Left renal pelvis (tissue), 4 donors: ENCODE measurements around the gene SPATA12. TPM values are rescaled to one million over a fixed set of nuclear protein-coding genes. Genes with fewer than 3 reads are reported as not detected.

Experiments used
- DNase-seq, 4 donors: peaks; one replicate each; pipeline ENCODE4 v3.0.0-alpha.2; 2013; ENCODE audit warnings: low read depth in 4 of 4, low spot score in 3 of 4
- polyA plus RNA-seq, 4 donors: library from polyadenylated mRNA; unstranded; fragments of 120-200 nt; gene quantifications; one replicate each; pipeline ENCODE4 v1.2.1, GENCODE V29; 2013; ENCODE audit not compliant: insufficient read length in 4 of 4

The SPATA12 gene
- polyA plus RNA-seq, 4 donors, result 0.09 to 0.15 TPM; not detected in 2

DNA sequence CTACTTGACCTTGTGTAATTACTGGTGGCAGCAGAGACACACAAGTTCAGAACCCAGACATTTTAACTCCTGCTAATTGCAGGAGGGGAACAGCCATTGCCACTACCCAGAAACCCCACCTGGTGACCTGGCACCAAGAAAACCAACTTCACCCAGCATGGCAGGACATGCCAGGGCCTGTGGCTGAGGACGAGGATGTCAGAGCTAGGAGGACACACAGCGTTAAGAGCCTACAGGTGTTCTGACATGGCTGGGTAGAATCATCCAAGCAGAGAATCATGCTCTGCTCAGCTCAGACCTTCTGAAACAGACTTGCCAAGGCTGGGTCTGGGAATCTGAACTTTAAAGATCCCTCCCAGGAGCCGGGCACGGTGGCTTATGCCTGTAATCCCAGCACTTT, 11.7 kb upstream of the SPATA12 start:
- DNase-seq, result no peak

DNA sequence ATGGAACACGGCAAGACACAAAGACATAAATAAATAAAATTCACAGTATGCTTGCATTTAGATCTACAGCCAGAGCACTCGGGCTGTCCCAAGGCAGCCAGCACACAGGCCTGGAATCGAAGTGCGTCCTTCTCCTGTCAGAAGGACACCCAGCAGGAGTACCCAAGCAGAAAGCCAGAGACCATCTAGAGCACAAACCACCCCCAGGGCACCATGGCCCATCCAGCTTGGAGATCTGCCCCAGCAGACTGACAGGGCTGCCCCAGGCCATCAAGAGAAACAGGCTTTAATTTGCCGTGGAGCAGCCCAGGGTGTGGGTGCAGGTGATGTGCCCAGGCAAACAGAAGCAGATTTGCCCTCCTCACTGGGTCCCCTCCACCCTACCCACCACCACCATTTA, 7.8 kb upstream of the SPATA12 start:
- no peak for DNase-seq

DNA sequence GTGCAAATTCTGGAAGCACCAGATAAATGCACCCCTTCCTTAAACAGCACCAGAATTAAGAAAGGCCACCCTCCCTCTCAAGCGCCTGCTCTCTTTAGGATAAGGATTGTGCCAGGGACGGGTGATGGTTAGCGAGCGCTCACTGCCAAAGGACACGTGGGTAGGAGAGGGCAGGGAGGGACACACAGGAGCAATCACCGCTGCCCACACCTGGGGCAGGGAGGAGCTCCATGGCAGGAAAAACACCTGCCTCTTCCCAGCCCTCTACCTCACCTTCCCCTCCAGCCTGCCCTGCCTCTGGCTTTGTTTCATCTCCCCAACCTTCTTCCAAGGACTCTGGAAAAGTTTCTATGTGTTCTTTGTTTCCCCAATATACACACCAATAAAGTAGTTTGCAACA, 7.3 kb upstream of the SPATA12 start:
- DNase-seq, result no peak

DNA sequence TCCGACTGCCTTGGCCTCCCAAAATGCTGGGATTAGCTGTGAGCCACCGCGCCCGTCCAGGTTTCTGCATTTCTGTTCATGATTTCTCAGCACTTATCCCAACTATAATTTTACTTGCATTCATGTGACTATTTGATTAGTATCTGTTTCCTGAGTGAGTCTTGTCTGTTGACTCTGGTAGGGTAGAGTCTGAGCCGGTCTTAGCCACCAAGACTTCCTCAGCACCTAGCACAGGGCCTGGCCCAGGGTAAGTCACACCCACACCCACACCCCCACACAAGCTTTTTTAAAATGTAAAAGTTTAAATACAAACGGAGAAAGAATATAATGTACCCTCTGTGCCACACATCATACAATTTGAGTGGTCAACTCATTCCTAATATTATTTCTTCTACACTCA, 3.1 kb upstream of the SPATA12 start:
- no peak for DNase-seq

DNA sequence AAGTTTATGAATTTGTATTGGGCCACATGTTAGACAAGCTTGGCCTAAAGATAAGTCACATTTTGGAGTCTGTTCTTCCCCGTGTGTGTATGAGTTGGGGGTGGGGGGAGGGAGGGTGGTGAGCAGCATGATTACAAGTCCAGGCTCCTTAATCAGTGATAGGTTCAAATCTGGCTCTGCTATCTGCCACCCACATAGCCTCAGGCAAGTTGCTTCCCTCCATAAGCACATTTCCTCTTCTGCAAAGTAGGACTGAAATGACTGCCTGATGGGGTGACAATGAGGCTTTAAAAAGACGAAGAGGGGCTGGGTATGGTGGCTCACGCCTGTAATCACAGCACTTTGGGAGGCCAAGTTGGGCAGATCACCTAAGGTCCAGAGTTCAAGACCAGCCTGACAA, 1.1 kb upstream of the SPATA12 start:
- no peak for DNase-seq

DNA sequence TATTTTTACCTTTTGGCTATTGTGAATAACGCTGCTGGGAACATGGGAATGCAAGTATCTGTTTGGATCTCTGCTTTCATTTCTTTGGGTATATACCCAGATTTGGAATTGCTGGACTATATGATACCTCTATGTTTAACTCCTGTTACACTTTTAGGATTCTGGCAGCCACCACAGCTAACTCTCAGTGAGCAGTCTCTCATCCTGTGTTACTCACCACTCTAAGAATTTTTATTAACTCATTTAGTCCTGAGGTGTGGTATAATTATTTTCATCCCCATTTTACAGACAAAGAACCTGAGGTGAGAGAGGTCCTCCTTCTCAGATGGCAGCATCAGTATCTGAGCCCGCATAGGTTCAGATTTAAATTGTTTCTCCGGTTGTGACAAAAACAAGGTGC, 1.1 kb downstream of the SPATA12 start:
- no peak for DNase-seq

DNA sequence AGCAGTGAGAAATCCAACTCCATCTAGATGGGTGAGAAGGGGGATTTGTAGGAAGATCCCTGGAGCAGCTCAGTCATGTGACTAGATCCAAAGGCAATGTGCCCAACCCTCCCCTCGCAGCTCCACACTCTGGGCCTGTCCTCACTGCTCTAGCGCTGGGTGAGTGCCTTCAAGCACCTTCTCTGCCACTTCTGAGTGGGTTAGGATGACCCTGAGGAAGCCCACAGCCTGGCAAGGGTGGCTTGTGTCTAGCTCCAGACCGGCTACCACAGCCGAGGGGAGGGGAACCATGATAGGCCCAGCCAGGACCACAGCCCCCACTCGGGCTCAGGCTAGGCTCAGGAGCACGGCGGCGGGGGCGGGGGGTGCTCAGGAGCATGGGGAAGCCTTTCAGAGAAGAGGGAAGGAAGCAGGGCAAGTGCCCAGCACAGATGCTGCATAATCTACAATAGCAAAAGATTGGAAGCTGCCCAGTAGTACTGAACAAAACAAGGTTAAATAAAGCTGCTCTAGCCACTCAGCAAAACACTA, 1.7 kb downstream of the SPATA12 start:
- DNase-seq, result no peak

DNA sequence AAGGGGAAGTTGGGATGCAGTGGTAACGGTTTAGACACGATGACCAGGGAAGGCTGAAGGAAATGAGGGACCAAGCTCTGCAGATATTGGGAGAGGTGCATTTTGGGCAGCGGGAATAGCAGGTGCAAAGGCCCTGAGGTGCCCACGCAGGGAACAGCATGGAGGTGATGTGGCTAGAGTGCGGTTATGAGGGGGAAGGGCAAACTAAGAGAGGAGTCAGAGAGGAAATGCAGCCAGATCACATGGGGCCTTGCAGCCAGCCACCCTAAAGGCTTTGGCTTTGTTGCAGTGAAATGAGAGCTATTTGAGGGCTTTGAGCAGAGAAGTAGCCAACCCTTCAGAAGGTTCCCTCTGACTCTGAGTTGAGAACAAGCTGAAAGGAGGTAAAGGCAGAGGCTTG, 2.6 kb downstream of the SPATA12 start:
- DNase-seq, result no peak

DNA sequence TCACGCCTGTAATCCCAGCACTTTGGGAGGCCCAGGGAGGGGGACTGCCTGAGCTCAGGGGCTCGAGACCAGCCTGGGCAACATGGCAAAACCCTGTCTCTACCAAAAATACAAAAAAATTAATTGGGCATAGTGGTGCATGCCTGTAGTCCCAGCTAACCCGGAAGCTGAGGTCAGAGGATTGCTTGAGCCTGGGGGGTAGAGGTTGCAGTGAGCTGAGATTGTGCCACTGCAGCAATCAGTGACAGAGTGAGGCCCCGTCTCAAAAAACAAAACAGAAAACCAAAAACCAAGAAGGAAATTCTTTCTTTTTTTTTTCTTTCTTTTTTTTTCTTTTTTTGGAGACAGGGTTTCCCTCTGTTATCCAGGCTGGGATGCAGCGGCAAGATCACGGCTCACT, 3.5 kb downstream of the SPATA12 start:
- DNase-seq, result no peak

DNA sequence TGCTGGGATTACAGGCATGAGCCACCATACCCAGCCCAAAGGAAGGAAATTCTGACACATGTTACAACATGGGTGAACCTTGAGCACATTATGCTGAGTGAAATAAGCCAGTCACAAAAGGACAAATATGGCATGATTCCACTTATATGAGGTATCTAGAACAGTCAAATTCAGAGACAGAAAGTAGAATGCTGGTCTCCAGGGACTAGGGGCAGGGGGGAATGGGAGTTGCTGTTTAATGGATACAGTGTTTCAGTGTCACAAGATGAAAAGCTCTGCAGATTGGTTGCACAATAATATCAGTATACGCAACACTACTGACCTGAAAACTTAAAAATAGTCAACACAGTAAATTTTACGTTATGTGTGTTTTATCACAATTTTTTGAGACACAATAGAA, 4.1 kb downstream of the SPATA12 start:
- no peak for DNase-seq

DNA sequence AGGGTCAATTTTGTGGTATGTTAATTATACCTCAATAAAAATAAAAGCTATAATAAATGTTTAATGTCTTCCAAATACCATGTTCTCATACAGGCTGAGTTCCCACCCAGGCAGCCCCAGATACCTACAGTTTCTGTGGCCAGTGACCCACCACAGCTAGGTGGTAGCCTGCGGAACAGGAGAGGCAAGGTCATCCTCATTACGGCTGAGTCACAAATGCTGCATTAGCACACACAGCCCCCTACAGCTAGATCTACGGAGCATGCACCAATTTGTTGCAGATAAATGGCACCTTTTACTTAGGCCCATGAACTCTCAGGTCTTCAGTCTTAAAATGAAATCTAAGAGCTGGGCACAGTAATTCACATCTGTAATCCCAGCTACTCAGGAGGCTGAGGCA, 5.1 kb downstream of the SPATA12 start:
- DNase-seq, result no peak

DNA sequence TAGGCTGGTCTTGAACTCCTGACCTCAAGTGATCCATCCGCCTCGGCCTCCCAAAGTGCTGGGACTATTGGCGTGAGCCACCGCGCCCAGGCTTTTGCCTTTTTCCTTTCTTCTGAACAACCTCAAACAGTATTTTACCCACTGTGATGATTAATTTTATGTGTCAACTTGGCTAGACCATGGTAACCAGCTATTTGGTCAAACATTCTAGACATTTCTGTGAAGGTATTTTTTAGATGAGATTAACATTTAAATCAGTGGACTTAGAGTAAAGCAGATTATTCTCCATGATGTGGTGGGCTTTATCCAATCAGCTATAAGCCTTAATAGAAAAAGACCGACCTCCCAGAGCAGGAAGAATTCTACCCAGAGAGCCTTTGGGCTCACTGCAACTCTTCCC, 6.0 kb downstream of the SPATA12 start:
- no peak for DNase-seq

DNA sequence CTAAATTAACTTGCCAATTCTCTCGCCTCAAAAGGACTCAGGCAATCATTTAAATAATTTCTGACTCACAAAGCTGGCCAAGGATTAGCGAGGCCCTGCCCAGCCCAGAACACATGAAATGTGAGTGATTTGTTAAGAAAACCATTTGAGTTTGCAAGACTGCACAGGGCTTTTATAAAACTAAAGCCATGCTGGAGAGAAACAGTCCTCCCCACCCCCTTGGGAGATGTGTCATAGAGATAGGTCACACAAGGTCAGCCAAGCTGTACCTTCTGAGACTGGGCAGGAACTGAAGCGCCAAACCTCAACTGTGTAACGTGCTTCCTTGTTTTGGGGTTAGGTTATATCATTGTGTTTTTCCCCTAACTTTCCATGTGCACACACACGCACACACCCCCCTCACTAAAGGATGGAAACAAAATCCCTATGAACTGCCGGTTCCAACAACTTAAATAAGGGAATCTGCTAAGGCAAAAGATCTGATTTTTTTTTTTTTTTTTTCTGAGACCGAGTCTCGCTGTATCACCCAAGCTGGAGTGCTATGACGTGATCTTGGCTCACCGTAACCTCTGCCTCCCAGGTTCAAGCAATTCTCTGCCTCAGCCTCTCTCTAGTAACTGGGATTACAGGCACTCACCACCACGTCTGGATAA, 8.1 kb downstream of the SPATA12 start:
- DNase-seq, result no peak

DNA sequence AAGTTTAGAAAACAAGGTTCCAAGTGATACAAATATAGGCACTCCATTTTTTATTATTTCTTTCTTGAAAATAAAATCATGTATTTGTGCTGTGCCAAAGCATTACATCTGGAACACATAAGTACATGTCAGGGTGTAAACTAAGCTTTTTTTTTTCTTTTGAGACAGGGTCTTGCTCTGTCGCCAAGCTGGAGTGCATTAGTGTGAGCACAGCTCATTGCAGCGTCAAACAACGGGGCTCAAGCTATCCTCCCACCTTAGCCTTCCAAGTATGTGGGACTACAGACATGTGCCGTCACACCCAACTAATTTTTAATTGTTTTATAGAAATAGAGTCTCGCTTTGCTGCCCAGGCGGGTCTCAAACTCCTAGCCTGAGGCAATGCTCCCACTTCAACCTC, 9.0 kb downstream of the SPATA12 start:
- no peak for DNase-seq

DNA sequence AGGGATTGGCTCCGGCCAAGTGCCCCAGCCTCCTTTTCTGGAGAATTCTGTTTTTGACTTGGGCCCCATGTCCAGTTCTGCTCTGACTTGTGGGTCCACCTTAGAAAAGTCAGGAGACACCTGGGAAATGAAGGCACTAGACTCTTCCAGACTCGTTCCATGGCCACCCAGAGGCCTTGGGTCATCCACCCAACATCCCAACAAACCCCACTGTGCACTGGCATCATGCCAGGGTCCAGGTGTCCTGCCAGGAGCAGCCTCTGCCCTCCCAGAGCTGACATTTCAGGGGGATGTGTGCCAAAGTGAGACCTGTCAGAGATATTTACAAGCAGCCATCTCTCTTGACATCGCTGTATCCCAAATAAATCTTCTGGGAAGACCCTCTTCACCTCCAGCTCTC, 13.2 kb downstream of the SPATA12 start:
- DNase-seq, result no peak

DNA sequence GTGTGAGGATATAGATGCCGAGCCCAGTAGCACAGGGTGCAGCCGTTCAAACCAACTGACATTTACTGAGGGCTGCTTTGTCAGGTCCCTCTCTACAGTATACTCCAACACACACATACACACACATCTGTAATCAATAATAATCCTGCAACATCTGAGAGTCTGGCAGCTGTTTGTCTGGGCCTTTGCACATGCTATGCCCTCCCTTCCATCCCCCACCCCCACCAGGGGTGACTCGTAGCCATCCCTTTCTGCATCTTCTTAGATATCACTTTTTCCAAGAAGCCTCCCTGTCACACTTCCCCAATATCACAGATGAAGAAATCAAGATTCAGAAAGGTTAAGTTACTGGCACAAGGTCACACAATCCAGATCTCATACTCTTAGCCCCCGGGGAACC, 13.7 kb downstream of the SPATA12 start:
- no peak for DNase-seq

DNA sequence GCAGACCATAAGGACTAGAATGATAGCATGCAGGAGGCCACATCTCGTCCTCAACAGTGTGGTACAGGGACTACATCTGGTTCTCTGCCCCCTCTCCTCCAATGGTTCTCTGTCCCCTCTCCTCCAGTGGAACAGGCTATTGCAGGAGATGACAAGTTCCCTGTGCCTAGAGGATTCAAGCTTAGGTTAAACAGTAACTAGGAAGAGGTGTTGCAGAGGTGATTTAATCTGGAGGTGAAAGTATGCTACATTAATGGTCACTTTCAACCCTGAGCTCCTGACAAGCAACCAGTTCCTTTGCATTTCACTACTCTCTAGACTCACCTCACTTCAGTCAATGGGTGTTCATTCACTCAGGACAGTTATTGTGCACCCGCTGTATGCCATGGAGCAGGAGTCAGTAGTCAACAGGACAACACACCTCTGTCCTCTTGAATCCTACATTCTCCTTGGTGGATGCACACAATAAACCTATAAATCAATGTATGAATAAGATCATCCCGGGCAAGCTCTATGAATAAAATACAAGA, 16.0 kb downstream of the SPATA12 start:
- DNase-seq, result no peak

DNA sequence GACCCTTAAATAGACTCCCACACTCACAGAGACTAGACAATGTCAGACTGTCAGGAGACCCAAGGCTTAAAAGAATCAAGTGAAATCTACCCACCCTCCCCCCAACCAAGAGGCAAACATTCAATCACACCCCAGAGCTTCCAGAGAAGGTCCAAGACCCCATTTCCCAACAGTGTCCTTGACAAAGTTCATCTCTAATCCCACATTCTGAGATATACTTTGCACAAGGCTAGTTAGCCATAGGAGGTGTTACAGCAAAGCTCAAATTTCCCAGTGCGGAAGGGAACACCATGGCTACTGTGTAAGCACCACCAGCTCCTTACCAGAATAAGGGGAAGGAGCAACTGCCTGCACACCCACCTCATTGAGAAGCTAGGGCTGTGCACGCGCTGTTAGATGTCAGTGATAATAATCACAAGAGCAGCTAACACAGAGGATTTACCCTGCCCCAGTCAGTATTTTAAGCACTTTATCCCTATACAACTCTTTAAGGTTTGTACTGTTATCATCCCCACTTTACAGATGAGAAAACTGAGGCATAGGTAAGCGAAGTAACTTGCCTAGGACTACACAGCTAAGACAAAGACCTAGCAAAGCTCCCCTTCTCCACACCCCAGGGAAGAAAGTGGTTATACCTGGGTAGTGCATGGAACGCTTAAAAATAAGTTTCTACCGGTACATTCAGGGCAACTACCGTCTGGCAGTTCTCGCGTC, 17.3 kb downstream of the SPATA12 start:
- DNase-seq, result no peak

DNA sequence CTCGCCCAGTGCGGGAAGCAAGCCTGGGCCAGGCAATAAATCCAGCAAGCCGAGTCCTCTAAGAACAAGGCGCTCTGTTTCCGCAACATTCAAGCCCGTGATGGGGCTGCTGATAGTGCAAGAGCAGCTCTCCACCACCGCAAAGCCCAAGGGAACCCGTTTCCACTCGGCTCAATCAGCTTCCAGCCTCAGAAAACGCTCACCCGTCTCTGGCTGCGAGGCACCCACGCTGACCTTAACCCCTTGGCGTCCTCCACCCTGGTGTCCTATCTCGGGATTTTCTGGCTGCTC, 17.8 kb downstream of the SPATA12 start:
- peak in 1 of 4 donors; percentile 39 for DNase-seq

DNA sequence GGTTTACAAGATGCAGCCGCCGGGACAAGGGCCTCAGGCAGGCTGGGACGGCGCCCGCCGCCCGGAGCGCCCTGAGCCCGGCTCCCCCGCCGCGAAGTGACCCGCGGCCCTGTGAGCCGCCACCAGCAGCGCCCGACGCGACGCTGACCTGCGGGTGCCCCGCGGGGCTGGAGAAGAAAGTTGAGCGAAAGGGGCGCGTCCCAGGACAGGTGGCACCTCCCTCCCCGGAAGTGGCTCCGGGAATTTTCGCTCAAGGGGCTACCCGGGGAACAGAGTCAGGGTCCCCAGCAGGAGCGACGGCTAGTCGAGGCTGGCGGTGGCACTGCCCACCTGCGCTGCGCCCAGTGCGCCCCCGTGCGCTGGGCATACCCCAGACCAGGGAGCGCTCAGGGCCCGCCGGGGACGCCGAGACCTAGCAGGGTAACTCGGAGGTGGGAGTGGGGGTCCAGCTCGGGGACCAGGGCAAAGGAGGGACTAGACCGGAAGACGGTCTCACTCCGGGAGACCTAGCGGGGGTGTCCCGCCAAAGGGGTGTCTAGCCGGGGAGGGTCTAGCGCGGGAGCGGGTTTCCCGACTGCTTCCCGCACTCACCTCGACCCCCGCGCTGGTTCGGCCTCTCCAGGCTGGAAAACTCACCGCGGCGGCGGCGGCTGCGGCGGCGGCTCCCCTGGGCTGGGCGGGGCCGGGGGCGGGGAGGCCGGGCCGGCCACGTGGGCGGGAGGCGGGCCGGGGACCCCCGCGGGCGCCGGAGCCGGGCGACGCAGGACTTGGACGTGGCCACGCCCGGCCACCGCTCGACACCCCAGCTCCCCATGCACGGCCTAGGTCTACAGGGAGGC, 18.4 kb downstream of the SPATA12 start:
- peak in 1 of 4 donors; percentile 26 for DNase-seq

DNA sequence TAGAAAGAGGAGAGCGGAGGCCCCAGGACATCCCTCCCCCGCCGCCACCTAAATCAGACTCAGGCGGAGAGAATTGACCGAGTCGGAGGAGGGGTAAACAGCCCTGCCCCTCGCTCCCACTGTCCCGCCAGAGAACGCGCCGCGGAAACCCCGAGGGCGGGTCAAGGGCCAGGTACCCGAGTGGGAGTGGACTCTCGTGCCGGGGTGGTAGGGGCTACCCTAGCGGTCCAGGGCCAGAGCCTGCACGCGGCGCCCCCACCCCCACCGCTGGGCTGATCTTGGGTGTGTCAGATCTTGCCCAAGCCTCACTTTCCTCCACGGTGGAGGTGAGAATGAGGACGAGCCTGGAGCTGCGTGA, 19.0 kb downstream of the SPATA12 start:
- no peak for DNase-seq

DNA sequence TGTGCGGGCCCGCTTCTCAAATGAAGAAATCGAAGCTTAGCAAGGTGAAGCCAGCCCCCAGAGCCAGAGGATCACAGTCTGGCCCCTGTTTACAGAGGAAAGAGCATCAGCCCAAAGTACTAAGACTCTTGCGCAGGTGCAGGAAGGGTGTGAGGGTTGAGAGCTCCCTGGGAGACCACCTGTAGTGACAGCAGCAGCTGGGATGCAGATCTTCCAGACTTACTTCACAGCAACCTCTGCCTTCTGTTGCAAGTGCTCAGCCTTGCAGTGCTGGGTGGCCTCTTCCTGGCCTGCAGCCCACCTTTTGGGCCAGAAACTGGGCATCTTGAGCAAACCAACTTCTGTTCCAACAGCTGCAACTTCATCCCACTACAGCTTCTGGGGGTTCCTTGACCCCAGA, 19.7 kb downstream of the SPATA12 start:
- no peak for DNase-seq
